Activated naive CD4-positive, alpha-beta T cell treated with anti-CD3 and anti-CD28 coated beads, Interleukin-2, amount 50 U/mL, for 72 hours (primary cell): ENCODE results near the gene RBM47. TPM values are rescaled to one million over a fixed set of nuclear protein-coding genes. Genes with fewer than 3 reads are reported as not detected.
"Not testable (repeated sequence)": the region's sequence is repeated elsewhere in the genome, so short reads cannot be mapped to it uniquely, and the experiment has no call there.

Experiments
- ATAC-seq, 2 donors: fragments of 150-1000 bp; cut with Tn5 transposase; 2 replicates each; pipeline ENCODE4 v1.10.0; 2021; ENCODE audit warnings: mild to moderate bottlenecking in 2 of 2, moderate library complexity in 2 of 2
- DNase-seq, 2 donors: peaks; one replicate each; pipeline ENCODE4 v3.0.0; 2021 to 2022; ENCODE audit warnings: low spot score in 2 of 2
- H3K27ac Mint-ChIP-seq, 2 donors: one replicate each; pipeline ENCODE4 v1.8.0; 2022; ENCODE audit warnings: mild to moderate bottlenecking in 2 of 2, mixed read lengths in 2 of 2
- H3K36me3 Mint-ChIP-seq, 2 donors: one replicate each; pipeline ENCODE4 v1.8.0; 2022; ENCODE audit warnings: mixed read lengths in 2 of 2
- H3K9me3 Mint-ChIP-seq, 2 donors: one replicate each; pipeline ENCODE4 v1.8.0; 2022; ENCODE audit warnings: mixed read lengths in 2 of 2
- total RNA-seq, 2 donors: library from RNA; stranded (reverse); gene quantifications; one replicate each; pipeline ENCODE4 v1.2.3, GENCODE V29; 2022

RBM47 gene
- total RNA-seq, 2 donors from 2014 or later = 0.59 to 3.3 TPM

DNA sequence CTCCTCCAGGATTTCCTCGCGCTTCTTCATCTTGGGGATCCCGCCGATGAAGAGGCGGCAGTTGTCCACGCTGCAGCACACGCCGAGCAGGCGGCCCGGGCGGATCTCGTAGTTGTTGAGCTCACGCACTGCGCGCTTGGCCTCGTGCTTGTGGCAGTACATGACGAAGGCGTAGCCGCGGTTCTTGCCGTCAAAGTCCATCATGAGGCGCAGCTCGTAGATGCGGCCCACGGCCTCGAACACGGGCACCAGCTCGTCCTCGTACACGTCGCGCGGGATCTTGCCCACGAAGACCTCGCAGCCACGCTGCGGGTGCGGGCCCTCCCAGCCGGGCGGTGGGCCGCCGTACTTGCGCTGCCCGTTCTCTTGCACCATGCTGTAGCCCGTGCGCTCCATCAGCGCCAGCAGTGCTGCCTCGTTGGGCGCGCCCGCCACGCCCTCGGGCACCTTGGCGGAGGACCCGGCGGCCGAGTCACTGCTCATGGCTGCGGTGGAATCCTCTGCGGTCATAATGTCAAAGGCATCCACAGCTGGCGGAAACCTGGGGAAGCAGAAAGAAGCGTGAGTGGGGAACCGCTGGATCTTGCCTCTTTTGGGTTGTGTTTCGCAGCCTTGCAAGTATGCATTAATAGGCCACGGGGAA is 191.2 kb downstream of the RBM47 start:
- Mint-ChIP-seq H3K27ac (no peak overlapping the region), H3K9me3 (no peaks in the 10 kb centered on the region), H3K36me3 (peaks cover 0 to 12% of the 10 kb centered on the region in 2 donors)
- no peak for DNase-seq
- peak in 1 of 2 donors; percentile 6 for ATAC-seq

- peaks cover 0 to 12% of the 10 kb centered on the region in 2 donors for H3K36me3 Mint-ChIP-seq
- H3K27ac Mint-ChIP-seq = no peak overlapping the region
- no peak for ATAC-seq
- H3K9me3 Mint-ChIP-seq = no peaks in the 10 kb centered on the region
- no peak for DNase-seq
These were observed 191.8 kb downstream of the RBM47 start for GRCh38 chr4:40437741-40438383.

GRCh38 chr4:40435306-40435705 is 194.4 kb downstream of the RBM47 start:
- H3K36me3 Mint-ChIP-seq = peaks cover 0 to 32% of the 10 kb centered on the region in 2 donors
- H3K27ac Mint-ChIP-seq, ATAC-seq, H3K9me3 Mint-ChIP-seq, DNase-seq: not testable (repeated sequence)

DNA sequence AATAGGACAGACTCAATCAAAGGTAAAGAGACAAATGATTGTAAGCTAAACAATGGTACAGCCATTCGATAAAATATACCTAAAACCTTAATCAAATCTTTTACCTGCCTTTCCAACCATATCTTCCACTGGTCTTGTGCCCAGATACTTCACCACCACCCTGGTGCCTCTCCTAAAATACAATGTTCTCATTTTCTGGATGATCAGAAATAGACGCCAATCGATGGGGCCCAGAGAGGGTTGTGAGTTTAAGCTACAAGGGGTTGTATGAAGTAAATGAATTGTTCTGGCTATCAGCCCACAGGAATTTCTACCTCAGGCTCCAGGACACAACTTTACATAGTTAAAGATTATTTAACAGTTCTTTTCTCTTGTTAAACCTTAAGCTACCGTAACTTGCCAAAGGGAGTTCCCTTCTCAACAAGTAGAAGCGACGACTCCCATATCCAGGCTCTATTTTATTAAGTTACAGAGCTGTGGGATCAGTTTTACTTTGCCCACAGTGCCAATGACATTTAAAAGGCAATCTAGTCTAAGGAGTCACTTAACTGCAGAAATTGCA is 195.5 kb downstream of the RBM47 start:
- no peak for DNase-seq
- Mint-ChIP-seq H3K36me3 (peaks cover 0 to 32% of the 10 kb centered on the region in 2 donors), H3K27ac (peak overlapping the region in 1 of 2 donors; percentile 64), H3K9me3 (no peaks in the 10 kb centered on the region)
- no peak for ATAC-seq

GRCh38 chr4:40432504-40432903 is 197.2 kb downstream of the RBM47 start:
- peaks cover 0 to 23% of the 10 kb centered on the region in 2 donors for H3K36me3 Mint-ChIP-seq
- ATAC-seq (no peak), DNase-seq (no peak)
- no peaks in the 10 kb centered on the region for H3K9me3 Mint-ChIP-seq
- peak overlapping the region in 1 of 2 donors; percentile 42 for H3K27ac Mint-ChIP-seq

GRCh38 chr4:40427871-40428270 is 201.8 kb downstream of the RBM47 start:
- ATAC-seq, H3K27ac Mint-ChIP-seq, DNase-seq, H3K9me3 Mint-ChIP-seq: not testable (repeated sequence)
- peaks cover 0 to 19% of the 10 kb centered on the region in 2 donors for H3K36me3 Mint-ChIP-seq

- DNase-seq = no peak
These were observed 202.5 kb downstream of the RBM47 start for GRCh38 chr4:40427128-40427527.

DNA sequence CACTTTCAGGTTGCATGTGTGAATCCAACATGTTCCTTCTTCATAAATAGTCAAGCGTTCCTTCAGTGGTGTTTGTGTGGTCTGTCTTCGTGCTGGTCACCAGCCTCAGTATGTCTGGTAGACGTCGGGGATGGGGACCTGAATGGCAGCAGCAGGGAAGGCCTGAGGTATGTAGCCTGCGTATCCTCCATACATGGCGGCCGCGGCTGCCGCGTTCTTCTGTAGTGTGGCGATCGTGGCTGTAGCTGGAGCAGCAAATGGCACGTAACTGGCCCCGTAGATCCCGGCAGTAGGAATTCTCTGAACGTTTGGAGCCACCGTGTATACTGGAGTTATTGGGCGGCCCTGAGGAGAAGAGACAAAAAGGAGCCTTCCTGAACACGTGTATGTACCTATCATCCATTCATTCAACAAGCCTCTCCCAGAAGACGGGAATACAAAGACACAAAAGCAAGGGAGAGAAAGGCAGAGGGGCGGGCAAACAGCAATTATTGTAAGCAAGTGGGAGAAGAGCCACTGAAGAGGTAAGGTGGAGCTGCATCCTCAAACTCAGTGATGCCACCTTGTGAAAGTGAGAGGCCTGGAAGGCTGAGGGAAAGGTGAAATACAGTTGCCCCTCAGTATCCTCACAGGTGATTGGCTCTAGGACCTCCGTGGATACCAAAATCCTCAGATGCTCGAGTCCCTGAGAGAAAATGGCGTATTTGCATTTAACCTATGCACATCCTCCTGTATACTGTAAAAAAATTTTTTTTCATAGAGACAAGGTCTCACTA is 203.7 kb downstream of the RBM47 start:
- DNase-seq (no peak), ATAC-seq (no peak)
- Mint-ChIP-seq H3K27ac (no peak overlapping the region), H3K36me3 (peaks cover 0 to 2% of the 10 kb centered on the region in 2 donors), H3K9me3 (no peaks in the 10 kb centered on the region)

More at GRCh38 chr4:40427128-40427527, 202.5 kb downstream of the RBM47 start:
- Mint-ChIP-seq H3K36me3 (peaks cover 0 to 14% of the 10 kb centered on the region in 2 donors), H3K27ac (no peak overlapping the region), H3K9me3 (no peaks in the 10 kb centered on the region)
- ATAC-seq = no peak

GRCh38 chr4:40423735-40424134 is 205.9 kb downstream of the RBM47 start:
- no peak for ATAC-seq
- H3K9me3 Mint-ChIP-seq = peaks cover 2 to 3% of the 10 kb centered on the region in 2 donors
- no peaks in the 10 kb centered on the region for H3K36me3 Mint-ChIP-seq
- DNase-seq = no peak
- H3K27ac Mint-ChIP-seq = no peak overlapping the region

DNA sequence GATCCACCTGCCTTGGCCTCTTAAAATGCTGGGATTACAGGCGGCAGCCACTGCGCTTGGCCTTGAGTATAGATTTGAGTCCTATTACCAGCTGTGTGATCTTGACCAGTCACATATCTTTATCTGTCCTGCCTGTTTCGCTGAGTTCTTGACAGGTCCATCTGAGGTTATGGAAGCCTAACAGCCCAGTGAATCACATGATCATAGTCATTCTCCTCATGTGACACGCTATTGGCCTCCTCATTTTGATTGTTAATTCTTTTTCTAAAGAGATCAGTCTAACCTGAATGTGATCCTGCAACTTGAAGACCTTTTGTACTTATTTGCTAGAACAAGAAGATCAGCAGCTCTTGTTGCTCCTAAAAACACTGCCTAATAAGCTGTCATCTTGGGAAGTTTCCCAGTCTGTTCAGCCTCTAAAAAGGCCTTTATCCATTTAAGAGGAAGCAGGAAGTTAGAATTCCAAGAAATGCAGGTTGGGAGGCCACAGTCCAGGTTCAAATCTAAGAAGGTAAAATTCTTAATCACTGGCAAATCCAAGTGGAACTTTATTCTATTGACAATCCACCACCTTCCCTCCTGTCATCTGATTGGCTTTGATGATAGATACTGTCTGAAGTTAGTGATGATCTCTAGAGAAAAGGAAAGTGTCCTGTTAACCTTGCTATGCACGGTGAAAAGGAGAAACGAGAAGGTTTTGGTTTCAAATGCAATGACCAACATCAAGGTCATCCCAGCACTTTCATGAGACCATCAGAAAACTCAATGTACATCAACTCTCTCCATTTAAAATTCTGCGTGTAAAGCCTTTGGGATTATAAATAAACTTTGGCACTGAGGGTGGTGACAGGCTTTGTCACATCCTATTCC is 207.6 kb downstream of the RBM47 start:
- ATAC-seq = no peak
- DNase-seq = no peak
- Mint-ChIP-seq H3K27ac (no peak overlapping the region), H3K9me3 (peaks cover 7 to 11% of the 10 kb centered on the region in 2 donors), H3K36me3 (no peaks in the 10 kb centered on the region)

DNA sequence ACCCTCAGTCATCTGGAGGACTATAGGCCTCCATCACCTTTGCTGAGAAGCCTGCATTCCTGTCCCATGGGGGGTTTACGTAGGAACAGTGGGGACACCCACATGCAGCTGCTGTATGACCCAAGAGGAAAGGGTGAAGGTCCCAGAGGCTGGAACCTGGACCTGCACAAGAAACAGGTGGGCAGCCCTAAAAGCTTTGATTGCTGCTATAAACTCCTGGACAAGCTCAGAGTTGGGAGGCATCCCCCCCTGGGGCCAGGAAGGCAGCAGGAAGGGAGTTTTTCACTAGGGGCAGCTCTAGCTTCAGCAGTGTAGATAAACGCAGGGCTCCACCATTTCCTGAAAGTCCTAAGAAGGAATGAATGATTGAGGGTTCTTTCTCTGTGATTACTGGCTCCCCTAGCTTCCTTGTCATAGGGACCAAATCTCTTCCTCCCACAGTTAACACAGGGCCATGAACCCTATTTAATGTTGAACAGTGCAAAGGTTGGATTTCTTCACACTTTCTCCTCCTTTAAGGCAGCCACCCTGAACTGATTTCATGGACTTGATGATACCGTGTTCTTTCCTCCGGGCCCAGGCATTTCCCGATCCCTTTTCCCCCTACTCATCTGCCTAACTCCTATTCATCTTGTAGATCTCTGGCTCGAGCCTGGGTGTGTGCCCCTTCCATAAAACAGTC is 210.3 kb downstream of the RBM47 start:
- H3K36me3 Mint-ChIP-seq = no peaks in the 10 kb centered on the region
- peaks cover 7 to 11% of the 10 kb centered on the region in 2 donors for H3K9me3 Mint-ChIP-seq
- ATAC-seq = no peak
- DNase-seq = no peak
- no peak overlapping the region for H3K27ac Mint-ChIP-seq

GRCh38 chr4:40418430-40419230 is 211.0 kb downstream of the RBM47 start:
- peaks cover 7 to 11% of the 10 kb centered on the region in 2 donors for H3K9me3 Mint-ChIP-seq
- no peak for DNase-seq
- peak overlapping the region in 1 of 2 donors; percentile 19 for H3K27ac Mint-ChIP-seq
- ATAC-seq = no peak
- H3K36me3 Mint-ChIP-seq = no peaks in the 10 kb centered on the region

DNA sequence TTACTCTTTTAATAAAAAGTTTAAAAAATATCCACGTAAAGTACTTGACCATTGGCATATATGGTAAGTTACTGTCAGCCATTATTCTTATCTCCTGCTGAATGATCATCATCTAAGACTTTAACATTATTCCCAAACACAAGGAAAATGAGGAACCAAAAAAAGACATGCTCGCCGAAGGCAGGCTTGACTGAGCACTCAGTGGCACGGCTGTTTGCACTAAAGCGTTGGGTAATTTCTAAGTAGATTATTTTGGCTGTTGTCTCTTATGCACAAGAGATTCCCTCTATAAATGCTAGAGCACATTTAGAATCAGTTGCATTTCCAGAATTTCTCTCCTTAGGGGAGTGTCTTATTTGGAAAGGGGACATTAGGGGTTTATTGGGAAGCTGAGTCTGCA is 211.7 kb downstream of the RBM47 start:
- no peak overlapping the region for H3K27ac Mint-ChIP-seq
- no peaks in the 10 kb centered on the region for H3K36me3 Mint-ChIP-seq
- ATAC-seq (no peak), DNase-seq (no peak)
- peaks cover 7 to 11% of the 10 kb centered on the region in 2 donors for H3K9me3 Mint-ChIP-seq

DNA sequence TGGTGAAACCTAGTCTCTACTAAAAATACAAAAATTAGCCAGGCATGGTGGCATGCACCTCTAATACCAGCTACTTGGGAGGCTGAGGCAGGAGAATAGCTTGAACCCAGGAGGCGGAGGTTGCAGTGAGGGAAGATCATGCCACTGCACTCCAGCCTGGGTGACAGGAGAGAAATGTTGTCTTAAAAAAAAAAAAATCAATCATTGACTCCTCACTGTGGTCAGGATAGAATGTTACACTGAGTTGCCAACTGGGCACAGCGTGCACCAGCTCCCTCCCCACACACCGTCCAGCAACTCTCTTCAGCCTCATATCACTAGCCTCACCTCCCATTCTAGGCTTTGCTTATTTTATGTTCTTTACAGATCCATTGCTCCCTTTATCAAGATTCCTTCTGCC is 215.0 kb downstream of the RBM47 start:
- no peak for DNase-seq
- Mint-ChIP-seq H3K27ac (no peak overlapping the region), H3K9me3 (peaks cover 5 to 11% of the 10 kb centered on the region in 2 donors), H3K36me3 (no peaks in the 10 kb centered on the region)
- ATAC-seq = no peak
